ENCODE results near the gene FGD5.

DNA sequence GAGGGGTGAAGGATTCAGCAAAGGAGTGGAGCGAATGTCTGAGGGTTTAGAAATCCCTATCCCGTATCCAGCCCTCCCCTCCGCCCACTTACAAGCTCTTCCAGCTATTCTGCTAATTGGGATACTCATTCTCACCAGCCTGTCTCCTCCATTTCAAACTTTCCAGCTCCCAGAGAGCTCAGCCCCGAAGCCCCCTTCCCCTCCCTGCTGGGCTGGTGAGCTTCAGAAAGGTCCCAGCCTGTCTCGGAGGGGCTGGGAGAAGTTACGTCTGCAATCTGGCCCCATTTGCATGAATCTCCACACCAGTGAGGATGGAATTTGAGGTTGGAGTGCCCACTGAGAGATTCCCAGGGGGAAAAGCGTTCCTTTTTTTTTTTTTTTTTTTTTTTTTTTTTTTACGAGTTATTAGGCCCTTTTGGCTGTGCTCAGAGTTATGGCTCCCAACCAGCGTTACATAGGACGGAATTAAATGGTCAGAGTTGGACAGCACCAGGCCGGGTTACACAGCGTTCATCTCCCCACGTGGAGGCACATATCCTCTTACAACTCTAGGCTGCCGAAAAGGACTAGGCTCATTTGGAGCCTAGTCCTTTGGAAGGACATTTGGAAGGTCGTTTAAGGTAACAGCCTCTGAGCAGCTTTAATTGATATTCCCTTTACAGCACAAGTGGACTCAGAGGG, 34.6 kb downstream of the FGD5 start:
- TF ChIP-seq, protein P1, sequence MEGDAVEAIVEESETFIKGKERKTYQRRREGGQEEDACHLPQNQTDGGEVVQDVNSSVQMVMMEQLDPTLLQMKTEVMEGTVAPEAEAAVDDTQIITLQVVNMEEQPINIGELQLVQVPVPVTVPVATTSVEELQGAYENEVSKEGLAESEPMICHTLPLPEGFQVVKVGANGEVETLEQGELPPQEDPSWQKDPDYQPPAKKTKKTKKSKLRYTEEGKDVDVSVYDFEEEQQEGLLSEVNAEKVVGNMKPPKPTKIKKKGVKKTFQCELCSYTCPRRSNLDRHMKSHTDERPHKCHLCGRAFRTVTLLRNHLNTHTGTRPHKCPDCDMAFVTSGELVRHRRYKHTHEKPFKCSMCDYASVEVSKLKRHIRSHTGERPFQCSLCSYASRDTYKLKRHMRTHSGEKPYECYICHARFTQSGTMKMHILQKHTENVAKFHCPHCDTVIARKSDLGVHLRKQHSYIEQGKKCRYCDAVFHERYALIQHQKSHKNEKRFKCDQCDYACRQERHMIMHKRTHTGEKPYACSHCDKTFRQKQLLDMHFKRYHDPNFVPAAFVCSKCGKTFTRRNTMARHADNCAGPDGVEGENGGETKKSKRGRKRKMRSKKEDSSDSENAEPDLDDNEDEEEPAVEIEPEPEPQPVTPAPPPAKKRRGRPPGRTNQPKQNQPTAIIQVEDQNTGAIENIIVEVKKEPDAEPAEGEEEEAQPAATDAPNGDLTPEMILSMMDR (conservative IDR thresholded peaks at IDR 0.05 in 1 of 2, IDR thresholded peaks at IDR 0.05 in 1 of 2; ENCODE audit: low read depth in 1 of 2, low read length in 2 of 2), result no peak
- TF ChIP-seq EZH2 (IDR thresholded peaks at IDR 0.05; ENCODE audit: low read length, missing control alignments), result no peak
